Skeletal muscle satellite cell (primary cell): ENCODE measurements around the gene ZFYVE27.
A peak's percentile ranks its signal among the peaks of the same experiment; 100 is the strongest.

Experiments
- H3K27me3 ChIP-seq: 2 replicates; pipeline ENCODE4 v1.7.0; 2013; ENCODE audit warnings: low read length; ENCODE audit not compliant: control insufficient read depth, insufficient read depth
- H3K36me3 ChIP-seq: 2 replicates; pipeline ENCODE4 v1.7.0; 2013; ENCODE audit warnings: mild to moderate bottlenecking, control low read depth, low read length; ENCODE audit not compliant: insufficient read depth
- H3K4me1 ChIP-seq: 2 replicates; pipeline ENCODE4 v1.7.0; 2013; ENCODE audit warnings: low read length; ENCODE audit not compliant: control insufficient read depth, insufficient read depth
- H3K4me2 ChIP-seq: 2 replicates; pipeline ENCODE4 v1.7.0; 2013; ENCODE audit warnings: mild to moderate bottlenecking, low read length
- H3K4me3 ChIP-seq: 2 replicates; pipeline ENCODE4 v1.7.0; 2013; ENCODE audit warnings: low read length
- H3K9ac ChIP-seq: 2 replicates; pipeline ENCODE4 v1.7.0; 2013; ENCODE audit warnings: mild to moderate bottlenecking, low read depth, low read length, moderate library complexity
- H3K9me3 ChIP-seq: replicated peaks from 2 replicates; pipeline ENCODE4 v1.7.0; 2013; ENCODE audit warnings: mild to moderate bottlenecking, control low read depth, low read length

Gene ZFYVE27

GRCh38 chr10:97765201-97765600 is 28.3 kb downstream of the ZFYVE27 start:
- Histone ChIP-seq H3K4me2 (no peak overlapping the region), H3K9me3 (no peaks in the 10 kb centered on the region), H3K9ac (no peak overlapping the region), H3K27me3 (peaks cover 12% of the 10 kb centered on the region), H3K4me3 (no peak overlapping the region), H3K4me1 (peaks cover 28% of the 10 kb centered on the region), H3K36me3 (peaks cover 19% of the 10 kb centered on the region)

- H3K4me1 ChIP-seq: peaks cover 28% of the 10 kb centered on the region
Measured at GRCh38 chr10:97766106-97766810, 29.3 kb downstream of the ZFYVE27 start.

GRCh38 chr10:97766996-97767924 is 30.3 kb downstream of the ZFYVE27 start:
- no peak overlapping the region for H3K4me2 ChIP-seq

More at GRCh38 chr10:97766106-97766810, 29.3 kb downstream of the ZFYVE27 start:
- H3K9me3 ChIP-seq: no peaks in the 10 kb centered on the region
- H3K27me3 ChIP-seq: peaks cover 23% of the 10 kb centered on the region
- no peak overlapping the region for H3K9ac ChIP-seq
- H3K4me2 ChIP-seq: no peak overlapping the region
- peaks cover 12% of the 10 kb centered on the region for H3K36me3 ChIP-seq
- no peak overlapping the region for H3K4me3 ChIP-seq

GRCh38 chr10:97768322-97769315 is 31.7 kb downstream of the ZFYVE27 start:
- no peak overlapping the region for H3K4me3 ChIP-seq
- H3K36me3 ChIP-seq: no peaks in the 10 kb centered on the region
- H3K4me1 ChIP-seq: peaks cover 15% of the 10 kb centered on the region
- H3K4me2 ChIP-seq: no peak overlapping the region
- H3K9ac ChIP-seq: no peak overlapping the region
- peaks cover 43% of the 10 kb centered on the region for H3K27me3 ChIP-seq
- no peaks in the 10 kb centered on the region for H3K9me3 ChIP-seq

More at GRCh38 chr10:97766996-97767924, 30.3 kb downstream of the ZFYVE27 start:
- Histone ChIP-seq H3K4me1 (peaks cover 26% of the 10 kb centered on the region), H3K27me3 (peaks cover 29% of the 10 kb centered on the region), H3K9ac (no peak overlapping the region), H3K4me3 (no peak overlapping the region), H3K36me3 (peaks cover 2% of the 10 kb centered on the region), H3K9me3 (no peaks in the 10 kb centered on the region)

- H3K27me3 ChIP-seq: peaks cover 52% of the 10 kb centered on the region
Measured at GRCh38 chr10:97770255-97770654, 33.3 kb downstream of the ZFYVE27 start.

GRCh38 chr10:97771055-97771891 is 34.3 kb downstream of the ZFYVE27 start:
- Histone ChIP-seq H3K27me3 (peaks cover 56% of the 10 kb centered on the region), H3K9me3 (no peaks in the 10 kb centered on the region), H3K36me3 (no peaks in the 10 kb centered on the region), H3K4me2 (peak overlapping the region; percentile 77), H3K4me3 (peak overlapping the region; percentile 59), H3K4me1 (no peaks in the 10 kb centered on the region), H3K9ac (no peak overlapping the region)

More at GRCh38 chr10:97770255-97770654, 33.3 kb downstream of the ZFYVE27 start:
- no peak overlapping the region for H3K4me3 ChIP-seq
- H3K4me2 ChIP-seq: no peak overlapping the region
- no peaks in the 10 kb centered on the region for H3K36me3 ChIP-seq
- H3K4me1 ChIP-seq: peaks cover 3% of the 10 kb centered on the region
- no peaks in the 10 kb centered on the region for H3K9me3 ChIP-seq
- no peak overlapping the region for H3K9ac ChIP-seq

GRCh38 chr10:97771913-97772823 is 35.2 kb downstream of the ZFYVE27 start, which contains the start of gene SFRP5:
SFRP5 (minus strand) TSS chr10:97771999; CDS start chr10:97771833, 166 bp downstream.
- no peaks in the 10 kb centered on the region for H3K36me3 ChIP-seq
- H3K9ac ChIP-seq: no peak within 1 kb of the TSS
- peaks cover 57% of the 10 kb centered on the region for H3K27me3 ChIP-seq
- no peaks in the 10 kb centered on the region for H3K4me1 ChIP-seq
- H3K4me3 ChIP-seq: peak within 1 kb of the TSS; percentile 59
- H3K4me2 ChIP-seq: peak within 1 kb of the TSS; percentile 77
- no peaks in the 10 kb centered on the region for H3K9me3 ChIP-seq

- Histone ChIP-seq H3K4me2 (no peak overlapping the region), H3K4me1 (no peaks in the 10 kb centered on the region), H3K27me3 (peaks cover 63% of the 10 kb centered on the region), H3K4me3 (no peak overlapping the region), H3K36me3 (no peaks in the 10 kb centered on the region), H3K9ac (no peak overlapping the region), H3K9me3 (no peaks in the 10 kb centered on the region)
Measured at GRCh38 chr10:97773096-97773495, 36.2 kb downstream of the ZFYVE27 start.

- Histone ChIP-seq H3K4me2 (no peak overlapping the region), H3K27me3 (peaks cover 57% of the 10 kb centered on the region), H3K36me3 (no peaks in the 10 kb centered on the region), H3K9me3 (no peaks in the 10 kb centered on the region), H3K4me3 (no peak overlapping the region), H3K9ac (no peak overlapping the region), H3K4me1 (no peaks in the 10 kb centered on the region)
Measured at GRCh38 chr10:97774811-97775294, 37.9 kb downstream of the ZFYVE27 start.
